HG02870 (cell line): ENCODE measurements around the gene C11orf21.

Experiments
- ATAC-seq: cut with Tn5 transposase; IDR thresholded peaks from one replicate; pipeline ENCODE4 v1.9.1; 2021; ENCODE audit warnings: mild to moderate bottlenecking, moderate library complexity; ENCODE audit not compliant: unreplicated experiment

C11orf21 gene

GRCh38 chr11:2321311-2321683, 19.6 kb upstream of the C11orf21 start:
- ATAC-seq = no peak

GRCh38 chr11:2320568-2321310, 19.0 kb upstream of the C11orf21 start:
- ATAC-seq = no peak

- ATAC-seq = no peak
These were observed 18.2 kb upstream of the C11orf21 start for GRCh38 chr11:2319791-2320472.

GRCh38 chr11:2318707-2319106, 17.0 kb upstream of the C11orf21 start:
- ATAC-seq = no peak

- no peak for ATAC-seq
These were observed 16.4 kb upstream of the C11orf21 start for GRCh38 chr11:2318123-2318522.

GRCh38 chr11:2317354-2318050, 15.8 kb upstream of the C11orf21 start:
- no peak for ATAC-seq

- ATAC-seq = no peak
These were observed 15.2 kb upstream of the C11orf21 start for GRCh38 chr11:2316963-2317244.

GRCh38 chr11:2316169-2316962, 14.6 kb upstream of the C11orf21 start:
- no peak for ATAC-seq

GRCh38 chr11:2315395-2316168, 13.9 kb upstream of the C11orf21 start:
- no peak for ATAC-seq

GRCh38 chr11:2314525-2315394, 13.0 kb upstream of the C11orf21 start:
- no peak for ATAC-seq

GRCh38 chr11:2314136-2314524, 12.4 kb upstream of the C11orf21 start:
- ATAC-seq = no peak

GRCh38 chr11:2313051-2313951, 11.6 kb upstream of the C11orf21 start:
- no peak for ATAC-seq

- ATAC-seq = no peak
These were observed 10.7 kb upstream of the C11orf21 start for GRCh38 chr11:2312232-2313042.

- no peak for ATAC-seq
These were observed 9.8 kb upstream of the C11orf21 start for GRCh38 chr11:2311353-2312133.

GRCh38 chr11:2310786-2311352, 9.2 kb upstream of the C11orf21 start:
- ATAC-seq = no peak

- no peak for ATAC-seq
These were observed 8.5 kb upstream of the C11orf21 start for GRCh38 chr11:2310073-2310785.
